Measurements from ENCODE around the gene NBPF10. TPM values are rescaled to one million over a fixed set of nuclear protein-coding genes. Genes with fewer than 3 reads are reported as not detected.
"Not testable (repeated sequence)": the region's sequence is repeated elsewhere in the genome, so short reads cannot be mapped to it uniquely, and the experiment has no call there.

Gene NBPF10
- 1 to 10 TPM; 4.2 to 5.0 TPM for total RNA-seq

GRCh38 chr1:146144465-146144864 lies at the start of gene NBPF10:
Gene NBPF10, minus strand, starts transcription at chr1:146144804. Its CDS starts 35 bp downstream, at chr1:146144769.
- not testable (repeated sequence) for H3K27me3 ChIP-seq (replicated peaks; ENCODE audit: insufficient read depth); H3K4me1 ChIP-seq (ENCODE audit: control insufficient read depth in 1 of 2, low read depth in 2 of 2); DNase-seq (ENCODE audit: low spot score); H3K9me3 ChIP-seq; H3K27ac ChIP-seq; ATAC-seq (ENCODE audit: insufficient number of reproducible peaks, low FRiP score, low read depth); H3K36me3 ChIP-seq; H3K4me3 ChIP-seq
- peak; percentile 18 for TF ChIP-seq CTCF (IDR thresholded peaks at IDR 0.05)

GRCh38 chr1:146174531-146174930 lies 29.9 kb upstream of the NBPF10 start:
- not testable (repeated sequence) for H3K27me3 ChIP-seq (replicated peaks; ENCODE audit: insufficient read depth); H3K27ac ChIP-seq; H3K36me3 ChIP-seq; H3K4me3 ChIP-seq; DNase-seq (ENCODE audit: low spot score); H3K4me1 ChIP-seq (ENCODE audit: control insufficient read depth in 1 of 2, low read depth in 2 of 2); H3K9me3 ChIP-seq; ATAC-seq (ENCODE audit: insufficient number of reproducible peaks, low FRiP score, low read depth)

GRCh38 chr1:146167740-146168139 lies 23.1 kb upstream of the NBPF10 start:
- not testable (repeated sequence) for DNase-seq (ENCODE audit: low spot score); H3K27me3 ChIP-seq (replicated peaks; ENCODE audit: insufficient read depth); H3K36me3 ChIP-seq; H3K4me3 ChIP-seq; ATAC-seq (ENCODE audit: insufficient number of reproducible peaks, low FRiP score, low read depth); H3K27ac ChIP-seq; H3K4me1 ChIP-seq (ENCODE audit: control insufficient read depth in 1 of 2, low read depth in 2 of 2); H3K9me3 ChIP-seq

- not testable (repeated sequence) for H3K4me3 ChIP-seq; H3K27me3 ChIP-seq (replicated peaks; ENCODE audit: insufficient read depth); H3K27ac ChIP-seq; DNase-seq (ENCODE audit: low spot score); H3K9me3 ChIP-seq; ATAC-seq (ENCODE audit: insufficient number of reproducible peaks, low FRiP score, low read depth); H3K36me3 ChIP-seq; H3K4me1 ChIP-seq (ENCODE audit: control insufficient read depth in 1 of 2, low read depth in 2 of 2)
Observed at GRCh38 chr1:146167273-146167672, 22.7 kb upstream of the NBPF10 start.

Other genes starting within 250 kb of the NBPF10 start
- 100 to 1,000 TPM; 156 to 267 TPM for gene ITGA10, start 234.8 kb downstream of the NBPF10 start, total RNA-seq
- 10 to 100 TPM; 21.7 to 25.3 TPM for gene PEX11B, start 226.1 kb downstream of the NBPF10 start, total RNA-seq
- gene RBM8A, start 217.3 kb downstream of the NBPF10 start, total RNA-seq: 100 to 1,000 TPM in 1 of 2 donors, 10 to 100 TPM in 1; 37.8 to 151 TPM
- 10 to 100 TPM; 45.4 to 49.5 TPM for gene LIX1L, start 186.8 kb downstream of the NBPF10 start, total RNA-seq
- 1 to 10 TPM; 1.1 TPM for gene ANKRD34A, start 180.2 kb downstream of the NBPF10 start, total RNA-seq
- gene POLR3GL, start 180.1 kb downstream of the NBPF10 start, total RNA-seq: 10 to 100 TPM; 16.9 TPM
- gene TXNIP, start 148.2 kb downstream of the NBPF10 start, total RNA-seq: 100 to 1,000 TPM; 423 to 622 TPM
- not detected for gene HJV, start 123.1 kb downstream of the NBPF10 start, total RNA-seq
- gene NOTCH2NLA, start 84.2 kb upstream of the NBPF10 start, total RNA-seq: 10 to 100 TPM; 83.8 to 90.0 TPM